Transverse colon (tissue), 4 donors: Measurements from ENCODE around the gene LEPR. TPM values are rescaled to one million over a fixed set of nuclear protein-coding genes. Genes with fewer than 3 reads are reported as not detected.

Experiments used
- DNase-seq: peaks from one replicate; pipeline ENCODE4 v3.0.0-alpha.2; 2019
- H3K27ac ChIP-seq, 4 donors: fragments of 200-600 bp; sonication (generic); 2 replicates each; pipeline ENCODE4 v1.5.1; 2016 to 2018; ENCODE audit warnings: inconsistent platforms in 4 of 4
- H3K27me3 ChIP-seq: fragments of 200-600 bp; sonication (generic); 2 replicates; pipeline ENCODE4 v1.5.1; 2017; ENCODE audit warnings: inconsistent platforms
- H3K36me3 ChIP-seq, 4 donors: fragments of 200-600 bp; sonication (generic); 2 replicates each; pipeline ENCODE4 v1.5.1; 2017 to 2019; ENCODE audit warnings: inconsistent platforms in 4 of 4
- H3K4me1 ChIP-seq, 4 donors: fragments of 200-600 bp; sonication (generic); 2 replicates each; pipeline ENCODE4 v1.5.1; 2017 to 2020; ENCODE audit warnings: inconsistent platforms in 4 of 4
- H3K4me3 ChIP-seq, 4 donors: fragments of 200-600 bp; sonication (generic); 1 replicate in 1 of 4; 2 replicates in 3 of 4; pipeline versions ENCODE4 v1.5.1 to v1.6.1; 2017 to 2019; ENCODE audit warnings: inconsistent platforms in 4 of 4
- H3K9me3 ChIP-seq, 2 donors: fragments of 200-600 bp; sonication (generic); 2 replicates each; pipeline ENCODE4 v1.5.1; 2017 to 2019; ENCODE audit warnings: inconsistent platforms in 2 of 2
- EP300 ChIP-seq: sonication (generic); formaldehyde crosslinking; IDR thresholded peaks from one replicate; pipeline ENCODE4 v1.6.1; 2017; ENCODE audit warnings: antibody characterized with exemption, low read depth
- POLR2A ChIP-seq: fragments of 450-650 bp; IDR thresholded peaks from one replicate; pipeline ENCODE4 v1.6.1; 2016; ENCODE audit warnings: antibody characterized with exemption, mild to moderate bottlenecking, moderate library complexity
- POLR2AphosphoS5 ChIP-seq, 3 donors: sonication (generic); formaldehyde crosslinking; IDR thresholded peaks; one replicate each; pipeline ENCODE4 v1.6.1; 2016; ENCODE audit warnings: antibody characterized with exemption in 3 of 3
- WGBS, 2 donors: methylation state at CpG; one replicate each; pipeline ENCODE4 v1.1.5; 2018; ENCODE audit warnings: low coverage in 1 of 2; 5-methylcytosine and 5-hydroxymethylcytosine counted together
- in situ Hi-C, 4 donors: fragments of 200-750 bp; cut with MboI; loops; one replicate each; pipeline versions ENCODE4 v1.15.0 to v1.15.1; 2017; ENCODE audit warnings: low sequenced_read_pairs in 3 of 4, low pct_ligation_motif_present in 1 of 4, low pct_unique_long_range_greater_than_20kb in 1 of 4
- intact Hi-C: fragments of 100-400 bp; cut with DNase I; formaldehyde crosslinking; loops from one replicate; pipeline ENCODE4 v1.15.1; 2023; ENCODE audit warnings: low total_unique reads
- total RNA-seq, 4 donors: library from RNA; depleted of rRNA; stranded (reverse); fragments of >200 nt; gene quantifications; one replicate each; pipeline ENCODE4 v1.1.0, GENCODE V29; 2016
- TF ChIP-seq, protein P1 (sequence below), 5 experiments: fragments of 200-600 bp in 3 of 5; fragments of 450-650 bp in 2 of 5; sonication (generic) in 3 of 5; IDR thresholded peaks; 1 replicate in 2 of 5; 2 replicates in 3 of 5; pipeline ENCODE4 v1.5.1; 2016 to 2017; ENCODE audit warnings: antibody characterized with exemption in 5 of 5, inconsistent platforms in 3 of 5, mild to moderate bottlenecking in 2 of 5, moderate library complexity in 1 of 5

LEPR gene
- total RNA-seq, 4 donors from 2014 or later: 0.37 to 8.4 (median 1.5) TPM

DNA sequence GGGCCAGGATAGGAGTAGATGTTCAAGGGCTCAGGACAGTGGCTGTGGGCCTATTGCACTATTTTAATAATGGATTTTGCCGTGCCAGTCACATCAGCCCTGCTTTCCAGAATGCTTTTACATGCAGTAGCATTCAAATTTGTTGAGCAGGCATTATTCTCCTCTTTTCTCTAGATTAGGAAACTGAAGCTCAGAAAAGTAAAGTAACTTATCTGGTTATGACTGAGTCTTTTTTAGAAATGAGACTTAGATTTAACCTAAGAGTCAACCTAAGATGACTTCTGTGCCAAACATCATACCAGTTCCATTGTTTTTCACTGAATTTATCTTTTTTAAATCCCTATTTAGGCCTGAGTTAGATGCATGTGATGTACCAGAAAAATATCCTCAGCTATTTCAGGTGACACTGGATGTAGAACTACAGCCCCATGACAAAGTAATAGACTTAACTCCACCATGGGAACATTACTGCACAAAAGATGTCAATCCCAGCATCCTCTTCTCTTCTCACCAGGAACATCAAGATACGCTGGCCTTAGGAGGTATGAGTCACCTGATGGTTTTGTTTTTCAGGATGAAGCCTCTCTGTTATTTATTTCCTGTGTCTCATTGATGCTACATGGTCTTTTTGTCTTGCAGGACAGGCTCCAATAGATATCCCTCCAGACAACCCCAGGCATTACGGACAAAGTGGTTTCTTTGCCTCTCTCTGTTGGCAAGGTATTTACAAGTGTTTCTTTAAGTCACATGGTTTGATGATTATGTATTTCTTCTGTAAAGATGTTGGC, 31.4 kb upstream of the LEPR start:
- in situ Hi-C loops (no loop called here), intact Hi-C loops (no loop called here)
- Histone ChIP-seq H3K4me1 (no peaks in the 10 kb centered on the region), H3K4me3 (no peak overlapping the region), H3K27ac (no peak overlapping the region), H3K9me3 (no peaks in the 10 kb centered on the region), H3K36me3 (no peaks in the 10 kb centered on the region), H3K27me3 (no peaks in the 10 kb centered on the region)
- no peak for DNase-seq
- WGBS, 2 donors: 79 to 83% methylated on average over 3 of the region's 3 CpGs
- TF ChIP-seq EP300 (no peak), POLR2A (no peak), POLR2AphosphoS5 (IDR thresholded peaks at IDR 0.05) (no peak)
- TF ChIP-seq, protein P1, sequence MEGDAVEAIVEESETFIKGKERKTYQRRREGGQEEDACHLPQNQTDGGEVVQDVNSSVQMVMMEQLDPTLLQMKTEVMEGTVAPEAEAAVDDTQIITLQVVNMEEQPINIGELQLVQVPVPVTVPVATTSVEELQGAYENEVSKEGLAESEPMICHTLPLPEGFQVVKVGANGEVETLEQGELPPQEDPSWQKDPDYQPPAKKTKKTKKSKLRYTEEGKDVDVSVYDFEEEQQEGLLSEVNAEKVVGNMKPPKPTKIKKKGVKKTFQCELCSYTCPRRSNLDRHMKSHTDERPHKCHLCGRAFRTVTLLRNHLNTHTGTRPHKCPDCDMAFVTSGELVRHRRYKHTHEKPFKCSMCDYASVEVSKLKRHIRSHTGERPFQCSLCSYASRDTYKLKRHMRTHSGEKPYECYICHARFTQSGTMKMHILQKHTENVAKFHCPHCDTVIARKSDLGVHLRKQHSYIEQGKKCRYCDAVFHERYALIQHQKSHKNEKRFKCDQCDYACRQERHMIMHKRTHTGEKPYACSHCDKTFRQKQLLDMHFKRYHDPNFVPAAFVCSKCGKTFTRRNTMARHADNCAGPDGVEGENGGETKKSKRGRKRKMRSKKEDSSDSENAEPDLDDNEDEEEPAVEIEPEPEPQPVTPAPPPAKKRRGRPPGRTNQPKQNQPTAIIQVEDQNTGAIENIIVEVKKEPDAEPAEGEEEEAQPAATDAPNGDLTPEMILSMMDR (IDR thresholded peaks at IDR 0.05): no peak

- WGBS, 2 donors: 97% methylated on average over 7 of the region's 7 CpGs; no CpG with 5 or more reads in 1 of the 2 donors
- Histone ChIP-seq H3K4me1 (no peaks in the 10 kb centered on the region), H3K36me3 (no peaks in the 10 kb centered on the region), H3K27ac (no peak overlapping the region), H3K9me3 (no peaks in the 10 kb centered on the region), H3K4me3 (no peak overlapping the region), H3K27me3 (no peaks in the 10 kb centered on the region)
- no peak for DNase-seq
- intact Hi-C loops: no loop called here
- TF ChIP-seq POLR2AphosphoS5 (IDR thresholded peaks at IDR 0.05) (no peak), EP300 (no peak), POLR2A (no peak)
- TF ChIP-seq, protein P1 (IDR thresholded peaks at IDR 0.05): no peak
- in situ Hi-C loops: no loop called here
Observed at GRCh38 chr1:65392497-65392896, 28.0 kb upstream of the LEPR start.

DNA sequence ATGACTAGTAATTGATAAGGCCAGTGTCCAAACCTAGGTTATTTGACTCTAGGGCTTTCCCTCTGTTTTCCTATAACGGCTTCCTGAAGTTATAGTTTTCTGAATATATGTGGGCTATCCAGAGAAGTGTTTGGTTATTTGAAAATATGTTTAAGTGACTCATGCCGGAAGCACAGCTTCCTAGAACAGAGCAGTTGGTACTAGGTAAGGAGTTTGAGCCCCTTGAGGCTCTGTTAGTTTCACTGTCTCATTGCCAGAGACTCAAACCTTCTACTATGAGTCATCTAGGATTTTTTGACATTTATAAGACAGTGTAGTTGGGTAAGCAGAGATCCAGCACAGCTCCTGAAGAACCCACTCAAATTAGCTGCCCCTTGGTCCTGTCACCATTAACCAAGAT, 27.1 kb upstream of the LEPR start:
- DNase-seq: no peak
- Histone ChIP-seq H3K36me3 (no peaks in the 10 kb centered on the region), H3K9me3 (no peaks in the 10 kb centered on the region), H3K27me3 (no peaks in the 10 kb centered on the region), H3K27ac (no peak overlapping the region), H3K4me1 (no peaks in the 10 kb centered on the region), H3K4me3 (no peak overlapping the region)
- intact Hi-C loops: no loop called here
- WGBS, 2 donors: 73 to 79% methylated on average over 2 of the region's 2 CpGs
- in situ Hi-C loops: no loop called here
- TF ChIP-seq POLR2A: no peak
- no peak for TF ChIP-seq EP300
- TF ChIP-seq, protein P1 (IDR thresholded peaks at IDR 0.05): no peak
- no peak for TF ChIP-seq POLR2AphosphoS5 (IDR thresholded peaks at IDR 0.05)

DNA sequence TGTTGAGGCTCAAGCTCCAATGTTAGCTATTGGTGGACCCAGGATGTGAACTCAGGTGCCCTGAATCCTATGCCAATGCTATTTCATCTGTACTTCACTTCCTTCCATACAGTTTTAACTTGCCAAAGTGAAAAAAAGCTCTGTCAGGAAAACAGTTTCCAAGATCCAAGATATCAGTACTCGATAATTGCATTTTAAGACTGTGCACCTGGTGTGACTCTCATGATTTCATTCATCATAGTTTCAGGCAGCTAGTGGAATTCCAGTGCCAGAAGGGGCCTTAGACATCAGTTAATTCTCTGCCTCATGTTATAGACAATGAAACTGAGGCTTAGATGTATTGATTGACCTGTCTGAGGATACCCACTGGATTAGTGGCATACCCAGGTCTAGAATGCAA, 26.5 kb upstream of the LEPR start:
- no peak overlapping the region for H3K27ac ChIP-seq
- 72 to 86% methylated on average over 1 of the region's 1 CpG for WGBS, 2 donors
- intact Hi-C loops: no loop called here

More for the DNA sequence above, 26.5 kb upstream of the LEPR start:
- no peak for DNase-seq
- Histone ChIP-seq H3K27me3 (no peaks in the 10 kb centered on the region), H3K36me3 (no peaks in the 10 kb centered on the region), H3K9me3 (no peaks in the 10 kb centered on the region), H3K4me1 (no peaks in the 10 kb centered on the region), H3K4me3 (no peak overlapping the region)
- in situ Hi-C loops: no loop called here
- no peak for TF ChIP-seq POLR2A
- TF ChIP-seq, protein P1 (IDR thresholded peaks at IDR 0.05): no peak
- no peak for TF ChIP-seq EP300
- no peak for TF ChIP-seq POLR2AphosphoS5 (IDR thresholded peaks at IDR 0.05)
